NCI-H1417 (cell line): ENCODE results near the gene EED.
"Not testable (repeated sequence)": the region's sequence is repeated elsewhere in the genome, so short reads cannot be mapped to it uniquely, and the experiment has no call there.

Experiments
- DNase-seq, 3 experiments: peaks; one replicate each; lab custom pipeline; 2025; lab: John Stamatoyannopoulos, UW

EED gene

DNA sequence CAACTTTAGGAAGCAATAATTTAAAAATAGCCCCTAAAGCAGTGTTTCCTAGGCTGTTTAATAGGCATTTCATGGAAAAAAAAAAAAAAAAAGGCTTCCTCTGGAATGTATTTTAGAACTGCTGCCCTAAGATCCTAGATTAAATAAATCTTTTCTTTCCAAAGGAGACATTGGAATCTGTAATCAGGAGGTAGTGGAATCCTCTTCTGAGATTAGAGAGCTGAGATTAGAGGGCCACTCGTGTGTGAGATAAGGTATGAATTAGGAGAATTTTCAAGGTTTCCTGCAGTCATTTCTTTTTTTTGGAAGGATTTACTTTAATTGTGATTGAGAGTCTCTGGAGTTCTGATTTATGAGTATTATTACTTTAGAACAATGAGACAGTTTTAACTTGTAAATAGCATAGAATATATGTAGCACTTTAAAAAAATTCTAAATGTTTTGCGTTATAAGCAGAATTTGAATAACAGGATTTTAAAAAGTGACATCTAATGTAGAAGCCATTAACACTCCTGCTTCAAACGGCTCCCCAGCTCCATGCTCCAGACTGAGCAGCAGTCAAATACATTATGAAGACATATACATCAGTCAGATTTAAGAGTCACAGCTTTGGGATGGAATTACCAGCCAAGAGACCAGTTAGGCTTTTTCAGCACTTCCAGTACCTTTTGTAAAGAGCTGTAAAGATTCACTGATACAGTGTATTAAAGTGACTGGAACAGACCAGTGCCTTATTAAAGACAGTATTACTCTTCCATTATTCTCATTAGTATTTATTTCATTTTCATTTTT is 5.0 kb downstream of the EED start:
- no peak for DNase-seq

DNA sequence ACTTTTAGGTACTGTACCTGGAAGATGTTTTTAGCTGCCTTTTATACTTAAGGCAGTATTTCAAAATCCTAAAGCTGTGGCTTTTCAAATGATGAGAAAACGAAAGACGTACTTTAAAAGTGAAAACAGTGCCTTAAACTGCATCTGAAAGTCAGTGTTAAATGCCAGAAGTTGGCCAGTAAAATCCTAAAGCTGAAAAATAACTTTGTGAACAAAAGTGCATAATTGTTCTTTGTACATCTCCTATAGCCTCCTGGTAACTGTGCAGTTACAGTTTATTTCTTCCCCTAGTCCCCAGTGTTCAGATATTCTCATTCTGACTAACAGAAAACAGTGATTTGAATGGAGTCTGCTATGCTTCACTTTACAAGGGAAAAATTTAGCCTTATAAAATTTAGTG is 6.8 kb downstream of the EED start:
- no peak for DNase-seq

DNA sequence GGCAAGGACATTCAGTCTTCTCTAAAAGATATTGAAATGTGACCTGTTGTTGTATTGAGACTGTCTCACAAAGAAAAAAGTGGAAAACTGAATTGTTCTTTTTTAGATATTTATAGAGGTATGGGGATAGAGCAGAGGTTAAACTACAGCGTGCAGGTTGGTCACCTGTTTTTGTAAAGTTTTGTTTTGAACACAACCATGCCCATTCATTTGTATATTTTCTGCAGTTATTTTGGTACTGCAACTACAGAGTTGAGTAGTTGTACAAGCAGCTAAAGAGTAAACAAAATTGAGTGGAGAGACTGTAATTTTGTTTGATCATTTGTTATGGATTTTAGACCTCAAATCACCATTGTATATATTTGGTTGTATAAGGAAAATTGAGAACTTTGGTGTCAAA is 11.3 kb downstream of the EED start:
- no peak for DNase-seq

DNA sequence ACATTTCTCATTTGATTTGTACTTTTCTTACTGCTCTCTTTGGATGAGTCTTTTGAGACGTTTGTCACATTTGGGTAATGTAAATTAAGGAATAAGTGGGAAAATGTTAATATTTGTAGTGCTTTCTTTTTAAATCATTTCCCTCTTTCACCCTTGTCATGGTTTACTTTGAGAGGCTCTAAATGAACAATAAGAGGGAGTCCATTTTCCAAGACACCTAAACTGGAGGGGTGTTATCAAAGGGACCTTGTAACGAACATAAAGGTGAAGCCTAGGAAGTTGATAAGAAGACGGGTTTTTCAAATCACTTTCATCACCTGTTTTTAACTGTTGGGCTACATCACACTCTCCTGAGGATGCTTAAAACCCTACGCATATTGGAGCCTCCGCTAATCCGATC is 12.1 kb downstream of the EED start:
- DNase-seq: no peak

DNA sequence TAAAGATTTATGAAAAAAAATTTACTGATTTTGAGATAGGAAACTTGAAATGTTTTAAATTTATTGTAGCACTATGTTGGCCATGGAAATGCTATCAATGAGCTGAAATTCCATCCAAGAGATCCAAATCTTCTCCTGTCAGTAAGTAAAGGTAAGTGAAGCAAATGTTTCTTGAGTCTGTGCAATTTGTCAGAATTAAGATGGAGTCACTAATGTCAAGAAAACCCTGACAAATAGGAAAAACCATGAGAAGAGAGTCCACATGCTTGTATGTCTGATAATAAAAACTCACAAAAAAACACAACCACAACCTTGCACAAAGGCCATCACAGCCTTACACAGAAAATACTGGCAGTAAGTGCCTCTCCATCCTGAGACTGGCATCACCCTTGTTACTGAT is 12.9 kb downstream of the EED start:
- no peak for DNase-seq

DNA sequence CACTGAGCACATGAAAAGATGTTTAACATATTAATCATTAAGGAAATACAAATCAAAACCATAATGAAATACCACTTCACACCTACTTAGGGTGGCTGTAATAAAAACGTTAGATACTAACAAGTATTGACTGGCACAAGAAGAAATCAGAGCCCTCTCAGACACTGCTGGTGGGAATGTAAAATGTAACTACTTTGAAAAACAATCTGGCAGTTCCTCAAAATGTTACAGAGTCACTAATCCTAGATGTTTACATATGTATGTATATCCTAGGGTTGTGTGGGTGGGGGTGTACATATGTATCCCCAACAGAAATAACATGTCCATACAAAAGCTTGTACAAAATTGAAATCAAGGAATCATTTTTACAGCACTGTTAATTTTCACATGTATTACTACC is 15.2 kb downstream of the EED start:
- DNase-seq: no peak

DNA sequence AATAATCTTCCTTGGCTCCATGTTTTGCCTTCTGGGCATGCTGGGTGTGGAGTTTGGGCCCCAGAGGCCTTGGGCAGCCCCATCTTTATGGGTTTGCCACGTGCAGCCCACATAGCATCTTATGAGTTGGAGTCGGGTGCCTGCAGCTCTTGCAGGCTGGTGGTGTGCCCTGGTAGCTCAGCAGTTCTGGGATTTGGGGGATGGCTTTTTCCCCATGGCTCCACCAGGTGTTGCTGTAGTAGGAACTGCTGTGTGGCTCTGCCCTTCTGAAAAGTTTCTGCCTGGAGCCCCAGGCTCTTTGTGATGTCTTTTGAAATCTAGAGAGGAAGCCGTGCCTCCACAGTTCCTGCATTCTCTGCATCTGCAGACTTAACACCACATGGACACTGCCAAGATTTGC is 16.8 kb downstream of the EED start:
- DNase-seq: no peak

DNA sequence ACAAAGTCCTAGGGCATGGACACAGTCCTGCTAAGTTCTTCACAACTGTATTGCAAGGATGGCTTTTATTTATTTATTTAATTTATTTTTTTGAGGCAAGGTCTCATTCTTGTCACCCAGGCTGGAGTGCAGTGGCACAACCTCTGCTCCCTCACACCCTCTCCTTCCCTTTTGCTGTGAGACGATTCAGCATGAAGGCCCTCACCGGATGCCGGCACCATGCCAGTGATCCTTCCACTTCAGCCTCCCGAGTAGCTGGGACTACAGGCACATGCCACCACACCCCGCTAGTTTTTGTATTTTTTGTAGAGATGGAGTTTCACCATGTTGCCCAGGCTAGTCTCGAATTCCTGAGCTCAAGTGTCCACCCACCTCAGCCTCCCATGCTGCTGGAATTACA is 17.8 kb downstream of the EED start:
- no peak for DNase-seq

DNA sequence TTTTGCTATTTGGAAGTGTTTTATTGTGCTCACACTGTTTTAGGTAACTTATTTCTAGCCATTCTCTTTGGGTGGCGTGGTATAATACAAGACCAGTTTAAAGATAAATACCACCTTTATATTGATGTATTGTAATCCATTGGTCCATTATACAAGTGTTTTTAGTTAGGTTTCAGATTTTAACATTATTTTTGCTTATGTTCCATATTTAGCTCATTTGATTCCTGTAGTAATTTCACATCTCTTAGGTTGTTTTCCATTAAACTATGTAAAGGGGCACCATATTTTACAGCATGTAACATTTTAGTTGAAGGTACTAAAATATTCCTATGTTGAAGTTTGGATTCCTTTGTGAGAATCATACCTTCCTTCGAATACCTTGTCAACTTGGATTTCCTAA is 20.1 kb downstream of the EED start:
- DNase-seq: no peak

DNA sequence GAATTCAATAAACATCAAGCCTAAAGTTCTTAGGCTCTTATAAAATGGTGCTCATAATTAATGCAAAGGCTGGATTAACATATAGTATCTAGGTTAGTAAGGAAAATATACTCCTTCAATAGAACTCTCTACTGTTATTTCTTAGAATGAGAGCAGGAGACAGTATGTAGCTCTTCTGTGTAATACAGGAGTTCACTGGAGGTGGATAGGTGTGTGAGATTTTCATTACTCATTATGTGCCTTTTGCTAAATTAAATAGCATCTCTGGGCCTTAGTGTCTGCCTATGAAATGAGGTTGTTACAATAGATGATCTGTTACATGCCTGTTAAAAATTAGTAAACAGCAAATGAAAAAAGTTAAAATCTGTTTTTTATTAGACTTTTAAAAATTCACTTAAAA is 20.6 kb downstream of the EED start:
- DNase-seq: no peak

DNA sequence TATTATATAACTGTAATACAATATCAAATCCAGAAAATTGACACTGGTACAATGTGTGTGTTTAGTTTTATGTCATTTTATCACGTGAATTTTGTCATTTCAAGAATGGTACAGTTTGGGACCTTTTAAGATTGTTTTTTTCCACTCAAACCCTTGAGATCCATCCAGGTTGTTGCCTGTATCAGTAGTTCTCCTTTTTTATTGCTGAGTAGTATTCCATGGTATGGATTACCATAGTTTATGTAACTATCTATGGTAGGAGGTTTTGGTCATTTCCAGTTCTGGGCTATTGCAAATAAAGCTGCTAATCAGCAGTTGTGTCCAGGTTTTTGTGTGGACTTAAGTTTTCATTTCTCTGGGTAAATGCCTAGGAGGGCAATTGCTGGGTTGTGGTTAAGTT is 25.1 kb downstream of the EED start:
- no peak for DNase-seq

DNA sequence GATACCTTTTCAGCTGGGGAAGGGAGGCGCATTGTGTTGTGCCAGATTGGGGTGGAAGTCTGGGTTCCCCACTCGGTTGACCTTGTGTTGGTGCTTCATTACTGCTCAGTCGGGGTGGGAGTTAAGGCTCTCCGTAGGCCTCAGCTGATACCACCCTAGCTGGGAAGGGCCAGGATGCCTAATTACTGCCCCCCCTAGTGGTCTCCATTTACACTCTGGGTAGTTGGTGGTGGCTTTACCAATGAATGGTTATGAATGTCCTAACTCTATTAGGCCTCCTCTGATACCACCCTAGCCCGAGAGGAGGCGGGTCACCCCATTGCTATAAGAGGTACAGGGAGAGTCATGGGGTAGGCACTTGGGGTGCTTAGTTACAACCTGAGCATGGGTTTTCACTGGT is 29.9 kb downstream of the EED start:
- DNase-seq: no peak

DNA sequence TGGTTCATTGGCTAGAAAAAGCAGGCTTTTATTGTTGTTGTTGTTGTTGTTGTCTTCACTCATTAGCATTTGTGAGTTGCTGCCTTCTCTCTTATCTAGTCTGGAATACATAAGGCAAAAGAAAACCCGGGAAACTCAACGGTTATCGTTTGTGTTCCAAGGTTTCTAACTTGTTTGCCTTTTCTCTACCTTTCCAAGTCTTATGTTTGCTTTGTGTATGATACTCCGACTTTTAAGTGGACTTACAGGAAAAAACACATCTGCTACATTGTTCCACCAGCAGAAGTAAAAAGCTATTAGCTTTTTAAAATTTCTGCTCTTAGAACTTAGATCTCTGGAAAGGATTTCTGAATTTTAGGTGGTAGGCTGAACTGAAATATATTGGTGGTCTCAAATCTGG is 30.4 kb downstream of the EED start:
- DNase-seq: no peak

DNA sequence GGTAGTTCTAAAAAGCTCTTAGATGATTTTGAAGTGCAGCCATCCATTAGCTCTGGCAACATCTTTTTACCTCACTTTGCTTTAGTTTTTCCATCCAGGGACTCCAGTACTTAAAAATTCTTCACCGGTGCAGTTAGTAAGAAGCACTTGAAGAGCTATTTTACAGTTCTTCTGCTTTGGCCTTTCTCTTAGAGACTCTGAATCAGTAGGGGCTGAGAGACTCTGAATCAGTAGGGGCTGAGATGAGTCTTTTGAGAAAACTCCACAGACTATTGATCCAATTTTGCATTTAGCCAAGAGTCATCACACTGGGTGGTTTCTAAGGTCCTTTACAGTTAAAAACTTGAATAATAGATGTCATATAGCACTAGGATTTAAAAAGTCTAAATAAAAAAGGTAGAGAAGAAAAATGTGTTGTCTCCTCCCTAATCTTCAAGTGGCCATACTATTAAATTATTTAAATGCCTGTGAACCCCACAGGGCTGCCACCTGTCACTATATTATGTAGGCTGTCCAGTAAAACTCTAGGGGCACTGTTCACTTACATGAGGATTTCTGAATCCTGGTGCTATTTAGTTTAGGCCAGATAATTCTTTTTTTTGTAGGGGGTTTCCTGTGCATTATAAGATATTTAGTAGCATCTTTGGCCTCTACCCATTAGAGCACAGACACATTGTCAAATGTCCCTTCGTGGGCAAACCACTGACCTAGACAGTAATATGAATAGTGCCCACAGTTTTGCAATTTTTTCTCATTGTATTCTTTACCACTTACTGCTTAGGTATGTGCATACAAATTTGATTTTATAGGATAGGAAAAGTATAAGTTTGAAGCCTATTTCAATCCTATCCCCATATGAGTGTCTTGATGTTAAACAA is 31.2 kb downstream of the EED start:
- DNase-seq: no peak

DNA sequence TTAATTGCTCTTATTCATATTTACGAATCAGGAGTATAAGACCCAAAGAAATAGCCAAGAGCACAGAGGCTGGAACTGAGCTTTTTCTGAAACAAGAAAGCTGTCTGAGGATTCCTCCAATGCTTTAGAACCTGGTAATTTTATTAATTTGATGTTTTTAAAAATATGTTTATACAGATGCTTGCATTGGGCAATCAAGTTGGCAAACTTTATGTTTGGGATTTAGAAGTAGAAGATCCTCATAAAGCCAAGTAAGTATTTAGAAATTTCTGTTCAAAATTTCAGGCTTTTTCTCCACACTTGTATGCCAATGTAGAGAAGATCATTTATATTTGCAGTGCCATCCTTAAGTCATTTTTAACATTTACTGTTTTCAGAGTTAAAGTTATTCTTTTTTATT is 33.2 kb downstream of the EED start:
- no peak for DNase-seq

DNA sequence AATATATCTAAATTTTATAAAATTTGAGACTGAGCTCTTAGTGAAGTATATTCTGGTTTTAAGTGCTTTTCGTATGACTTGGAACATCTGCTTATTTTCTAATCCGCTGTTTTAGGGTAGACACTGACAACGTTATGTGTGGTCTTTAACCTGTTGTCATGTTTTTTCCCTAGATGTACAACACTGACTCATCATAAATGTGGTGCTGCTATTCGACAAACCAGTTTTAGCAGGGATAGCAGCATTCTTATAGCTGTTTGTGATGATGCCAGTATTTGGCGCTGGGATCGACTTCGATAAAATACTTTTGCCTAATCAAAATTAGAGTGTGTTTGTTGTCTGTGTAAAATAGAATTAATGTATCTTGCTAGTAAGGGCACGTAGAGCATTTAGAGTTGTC is 33.7 kb downstream of the EED start:
- no peak for DNase-seq

DNA sequence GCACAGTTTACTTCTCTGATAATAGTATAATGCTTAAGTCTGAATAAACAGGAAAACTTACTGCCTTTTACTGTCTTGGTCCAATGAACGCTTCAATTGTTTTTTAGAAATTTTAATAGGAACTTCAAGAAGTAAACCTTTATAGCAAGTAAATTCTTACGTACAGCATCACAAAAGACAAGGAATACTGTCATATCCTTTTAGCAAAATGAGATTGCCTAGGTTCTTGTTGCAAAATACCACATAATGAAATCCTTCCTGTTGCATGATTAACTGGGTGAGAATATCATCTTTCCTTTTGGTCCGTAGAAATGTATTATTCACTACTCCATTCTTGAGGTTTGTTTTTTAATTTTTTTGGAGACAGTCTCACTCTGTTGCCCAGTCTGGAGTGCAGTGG is 35.2 kb downstream of the EED start:
- DNase-seq: no peak

DNA sequence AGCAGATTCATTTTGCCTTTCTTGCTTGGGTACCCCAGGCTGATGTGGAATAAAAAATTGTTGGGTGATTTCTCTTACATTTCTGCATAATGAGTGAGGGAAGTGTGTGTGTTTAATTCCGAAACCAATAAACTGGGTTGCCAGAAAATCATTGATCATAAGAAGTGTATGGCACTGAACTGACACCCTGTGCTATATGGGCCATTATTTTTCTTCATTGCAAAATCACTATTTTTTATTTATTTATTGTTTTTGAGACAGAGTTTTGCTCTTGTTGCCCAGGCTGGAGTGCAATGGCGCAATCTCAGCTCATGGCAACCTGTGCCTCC is 42.9 kb downstream of the EED start:
- DNase-seq: no peak

DNA sequence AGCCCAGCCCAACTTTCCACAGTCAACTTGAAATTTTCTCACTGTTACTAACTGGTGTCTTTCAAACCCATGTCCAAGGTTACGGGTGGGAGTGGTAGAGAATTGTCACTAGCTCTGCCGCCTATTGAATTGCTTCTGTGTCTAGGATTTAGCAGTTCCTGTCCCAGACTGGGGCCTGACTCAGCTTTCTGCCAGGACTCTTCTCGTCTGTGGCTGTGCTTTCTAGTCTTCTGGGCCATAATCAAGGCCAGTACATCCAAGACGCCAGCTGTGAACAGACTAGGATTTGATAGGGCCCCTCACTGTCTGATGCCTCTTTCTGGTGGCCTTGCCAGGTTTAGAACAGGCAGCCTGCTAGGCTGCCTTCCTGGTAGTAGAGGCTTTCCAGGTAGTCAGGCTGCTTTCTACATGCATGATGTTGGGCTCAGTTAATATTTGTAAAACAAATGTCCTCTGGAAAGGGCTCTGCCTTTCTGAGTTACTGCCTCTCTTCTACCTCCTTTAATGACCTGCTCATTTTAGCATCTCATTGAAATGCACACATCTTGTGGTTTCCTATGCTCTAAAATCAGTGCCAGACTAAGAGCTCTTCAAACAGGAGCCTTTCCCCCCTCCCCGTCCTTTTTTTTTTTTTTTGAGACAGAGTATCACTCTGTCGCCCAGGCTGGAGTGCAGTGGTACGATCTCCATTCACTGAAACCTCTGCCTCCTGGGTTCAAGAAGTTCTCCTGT is 44.4 kb downstream of the EED start:
- DNase-seq: no peak

DNA sequence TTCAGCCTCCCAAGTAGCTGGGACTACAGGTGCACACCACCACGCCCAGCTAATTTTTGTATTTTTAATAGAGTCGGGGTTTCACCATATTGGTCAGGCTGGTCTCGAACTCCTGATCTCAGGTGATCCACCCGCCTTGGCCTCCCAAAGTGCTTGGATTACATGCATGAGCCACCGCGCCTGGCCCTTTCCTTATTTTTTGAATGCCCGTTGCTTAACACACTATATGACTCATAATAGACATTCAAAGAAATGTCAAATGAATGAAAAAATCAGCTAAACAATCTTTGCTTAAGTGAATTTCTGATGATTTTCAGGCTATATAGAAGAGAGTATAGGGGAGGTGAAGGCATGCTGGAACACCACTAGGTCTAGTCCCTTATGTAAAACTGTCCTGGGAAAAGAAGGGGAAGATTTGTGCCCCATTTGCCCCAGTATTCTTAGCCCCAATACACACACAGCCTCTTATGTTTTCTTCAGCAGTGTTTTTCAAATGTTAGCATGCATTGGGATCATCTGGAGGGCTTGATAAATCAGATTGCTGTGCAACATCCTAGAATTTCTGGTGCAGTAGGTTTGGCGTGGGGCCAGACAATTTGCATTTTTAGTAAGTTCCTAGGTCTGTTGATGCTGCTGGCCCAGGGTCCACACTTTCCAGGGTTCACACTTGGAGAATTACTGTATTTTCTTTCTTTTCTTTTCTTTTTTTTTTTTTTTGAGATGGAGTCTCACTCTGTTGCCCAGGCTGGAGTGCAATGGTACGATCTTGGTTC is 45.1 kb downstream of the EED start:
- not testable (repeated sequence) for DNase-seq

DNA sequence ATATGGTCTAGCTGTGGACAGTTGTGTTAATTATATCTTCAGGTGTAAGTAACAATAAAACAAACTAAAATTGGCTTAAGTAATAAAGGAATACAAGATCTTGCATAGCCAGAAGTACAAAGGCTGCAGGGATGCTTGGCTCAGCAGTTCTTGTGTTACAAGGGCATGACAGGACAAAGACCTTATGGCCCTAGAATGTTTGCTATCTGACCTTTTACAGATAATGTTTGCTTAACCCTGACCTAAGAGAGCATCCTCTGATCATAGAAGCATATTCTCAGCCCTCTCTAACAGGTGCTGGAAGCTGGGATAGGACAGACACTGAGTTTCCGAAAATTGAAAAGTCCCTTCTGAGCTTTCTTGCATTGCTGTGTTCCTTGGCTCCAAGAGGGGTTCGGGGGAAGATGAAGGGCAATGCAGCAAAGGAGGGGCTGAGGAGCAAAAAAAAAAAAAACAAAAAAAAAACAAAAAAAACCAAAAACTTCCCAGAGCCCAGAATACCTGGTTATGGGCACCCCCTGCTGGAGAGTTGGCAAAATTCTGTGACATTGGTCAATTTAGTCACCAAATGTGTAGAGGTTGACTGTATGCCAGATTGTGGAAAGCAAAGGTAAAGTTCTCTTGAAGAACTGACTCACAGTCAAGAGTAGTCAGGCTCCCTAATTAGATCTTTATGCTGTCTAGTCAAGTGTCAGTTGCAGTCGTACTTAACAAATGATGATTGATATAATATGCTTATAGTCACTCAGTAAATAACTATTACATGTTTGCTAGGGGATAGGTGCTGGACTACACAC is 47.1 kb downstream of the EED start:
- peak; percentile 15 to 66 (median 29) for DNase-seq
